Measurements from ENCODE around the gene PRKCH. TPM values are rescaled to one million over a fixed set of nuclear protein-coding genes. Genes with fewer than 3 reads are reported as not detected.

PRKCH gene
- total RNA-seq, 1 donor from 2014 or later = 16.4 TPM

GRCh38 chr14:61330511-61330910 is 9.1 kb downstream of the PRKCH start:
- DNase-seq (ENCODE audit: missing footprints) (no peak), ATAC-seq (no peak)
- intact Hi-C loops (cut with DNase I) = no loop called here

- no peak for ATAC-seq
- DNase-seq (ENCODE audit: missing footprints) = no peak
- intact Hi-C loops (cut with DNase I) = no loop called here
Measured at GRCh38 chr14:61331992-61332657, 10.7 kb downstream of the PRKCH start.

GRCh38 chr14:61332658-61333029 is 11.3 kb downstream of the PRKCH start:
- no peak for ATAC-seq
- no peak for DNase-seq (ENCODE audit: missing footprints)
- intact Hi-C loops (cut with DNase I) = no loop called here

- no peak for ATAC-seq
- intact Hi-C loops (cut with DNase I) = no loop called here
- DNase-seq (ENCODE audit: missing footprints) = no peak
Measured at GRCh38 chr14:61333087-61333486, 11.7 kb downstream of the PRKCH start.

- no peak for DNase-seq (ENCODE audit: missing footprints)
- intact Hi-C loops (cut with DNase I) = no loop called here
- ATAC-seq = no peak
Measured at GRCh38 chr14:61334197-61334701, 12.9 kb downstream of the PRKCH start.

GRCh38 chr14:61335049-61335448 is 13.7 kb downstream of the PRKCH start:
- DNase-seq (ENCODE audit: missing footprints) (no peak), ATAC-seq (no peak)
- intact Hi-C loops (cut with DNase I) = no loop called here

GRCh38 chr14:61335671-61336275 is 14.4 kb downstream of the PRKCH start:
- intact Hi-C loops (cut with DNase I) = no loop called here
- DNase-seq (ENCODE audit: missing footprints) (no peak), ATAC-seq (no peak)

- intact Hi-C loops (cut with DNase I) = no loop called here
- ATAC-seq = no peak
- no peak for DNase-seq (ENCODE audit: missing footprints)
Measured at GRCh38 chr14:61337893-61338292, 16.5 kb downstream of the PRKCH start.

- DNase-seq (ENCODE audit: missing footprints) (no peak), ATAC-seq (no peak)
- intact Hi-C loops (cut with DNase I) = no loop called here
Measured at GRCh38 chr14:61338457-61338856, 17.1 kb downstream of the PRKCH start.

- DNase-seq (ENCODE audit: missing footprints) = no peak
- no peak for ATAC-seq
- intact Hi-C loops (cut with DNase I) = no loop called here
Measured at GRCh38 chr14:61341275-61342206, 20.2 kb downstream of the PRKCH start.

GRCh38 chr14:61342486-61342885 is 21.1 kb downstream of the PRKCH start:
- ATAC-seq (no peak), DNase-seq (ENCODE audit: missing footprints) (no peak)
- intact Hi-C loops (cut with DNase I) = no loop called here

- no peak for DNase-seq (ENCODE audit: missing footprints)
- intact Hi-C loops (cut with DNase I) = no loop called here
- ATAC-seq = no peak
Measured at GRCh38 chr14:61342932-61343331, 21.6 kb downstream of the PRKCH start.

GRCh38 chr14:61343471-61343870 is 22.1 kb downstream of the PRKCH start:
- ATAC-seq (no peak), DNase-seq (ENCODE audit: missing footprints) (no peak)
- intact Hi-C loops (cut with DNase I) = no loop called here

GRCh38 chr14:61343991-61344405 is 22.6 kb downstream of the PRKCH start:
- ATAC-seq (no peak), DNase-seq (ENCODE audit: missing footprints) (no peak)
- intact Hi-C loops (cut with DNase I) = no loop called here

GRCh38 chr14:61344437-61345150 is 23.2 kb downstream of the PRKCH start:
- no peak for DNase-seq (ENCODE audit: missing footprints)
- intact Hi-C loops (cut with DNase I) = no loop called here
- ATAC-seq = peak; percentile 57

GRCh38 chr14:61345151-61345482 is 23.7 kb downstream of the PRKCH start:
- DNase-seq (ENCODE audit: missing footprints) (no peak), ATAC-seq (no peak)
- intact Hi-C loops (cut with DNase I) = no loop called here

GRCh38 chr14:61346221-61346620 is 24.8 kb downstream of the PRKCH start:
- intact Hi-C loops (cut with DNase I) = no loop called here
- no peak for ATAC-seq
- DNase-seq (ENCODE audit: missing footprints) = no peak

GRCh38 chr14:61346793-61347192 is 25.4 kb downstream of the PRKCH start:
- intact Hi-C loops (cut with DNase I) = no loop called here
- ATAC-seq = no peak

GRCh38 chr14:61347826-61348443 is 26.6 kb downstream of the PRKCH start:
- ATAC-seq = no peak
- DNase-seq (ENCODE audit: missing footprints) = no peak

More at GRCh38 chr14:61346793-61347192, 25.4 kb downstream of the PRKCH start:
- no peak for DNase-seq (ENCODE audit: missing footprints)

More at GRCh38 chr14:61347826-61348443, 26.6 kb downstream of the PRKCH start:
- intact Hi-C loops (cut with DNase I) = no loop called here
